ENCODE results near the gene GPR17. TPM values are rescaled to one million over a fixed set of nuclear protein-coding genes. Genes with fewer than 3 reads are reported as not detected.

GPR17 gene
- total RNA-seq, 1 experiment from 2014 or later = not detected

GRCh38 chr2:127670957-127671290 is 25.0 kb downstream of the GPR17 start:
- no peak for DNase-seq (ENCODE audit: low read depth)

GRCh38 chr2:127671557-127672302 is 25.8 kb downstream of the GPR17 start:
- DNase-seq (ENCODE audit: low read depth) = no peak

- no peak for DNase-seq (ENCODE audit: low read depth)
Measured at GRCh38 chr2:127672341-127673224, 26.6 kb downstream of the GPR17 start.

GRCh38 chr2:127673291-127674069 is 27.5 kb downstream of the GPR17 start:
- DNase-seq (ENCODE audit: low read depth) = no peak

- no peak for DNase-seq (ENCODE audit: low read depth)
Measured at GRCh38 chr2:127674241-127675209, 28.6 kb downstream of the GPR17 start.

GRCh38 chr2:127675331-127676261 is 29.6 kb downstream of the GPR17 start, which contains the start of gene LIMS2:
Gene LIMS2, minus strand, starts transcription at chr2:127675530. Its CDS starts 506 bp downstream, at chr2:127675024.
- peak; percentile 41 for DNase-seq (ENCODE audit: low read depth)

GRCh38 chr2:127676906-127677305 is 31.0 kb downstream of the GPR17 start:
- no peak for DNase-seq (ENCODE audit: low read depth)

- DNase-seq (ENCODE audit: low read depth) = no peak
Measured at GRCh38 chr2:127678531-127678930, 32.6 kb downstream of the GPR17 start.

- no peak for DNase-seq (ENCODE audit: low read depth)
Measured at GRCh38 chr2:127678991-127679390, 33.0 kb downstream of the GPR17 start.

- DNase-seq (ENCODE audit: low read depth) = no peak
Measured at GRCh38 chr2:127679680-127680361, 33.9 kb downstream of the GPR17 start.

GRCh38 chr2:127680706-127681287 is 34.8 kb downstream of the GPR17 start:
- no peak for DNase-seq (ENCODE audit: low read depth)

GRCh38 chr2:127681288-127681804 is 35.4 kb downstream of the GPR17 start:
- DNase-seq (ENCODE audit: low read depth) = no peak

- no peak for DNase-seq (ENCODE audit: low read depth)
Measured at GRCh38 chr2:127681976-127682857, 36.3 kb downstream of the GPR17 start.

- DNase-seq (ENCODE audit: low read depth) = no peak
Measured at GRCh38 chr2:127683056-127683455, 37.1 kb downstream of the GPR17 start.

- DNase-seq (ENCODE audit: low read depth) = peak; percentile 35
Measured at GRCh38 chr2:127683757-127684156, 37.8 kb downstream of the GPR17 start.

GRCh38 chr2:127685410-127686080 is 39.6 kb downstream of the GPR17 start:
- no peak for DNase-seq (ENCODE audit: low read depth)

GRCh38 chr2:127688405-127688804 is 42.5 kb downstream of the GPR17 start:
- no peak for DNase-seq (ENCODE audit: low read depth)

All from Daoy (cell line).